DOHH2 (cell line): ENCODE results near the gene CDPF1.

ENCODE experiments used
- CTCF ChIP-seq: fragments of 200-600 bp; sonication (generic); IDR thresholded peaks from one replicate; pipeline ENCODE4 v1.5.1; 2014; ENCODE audit warnings: antibody characterized with exemption, mild to moderate bottlenecking, low read depth, low read length; ENCODE audit not compliant: poor library complexity, severe bottlenecking
- EZH2phosphoT487 ChIP-seq: fragments of 200-600 bp; sonication (generic); IDR thresholded peaks from 2 replicates; pipeline ENCODE4 v1.6.1; 2017; ENCODE audit warnings: borderline replicate concordance, mild to moderate bottlenecking, antibody characterized with exemption, low read length, moderate library complexity, mixed read lengths

DNA sequence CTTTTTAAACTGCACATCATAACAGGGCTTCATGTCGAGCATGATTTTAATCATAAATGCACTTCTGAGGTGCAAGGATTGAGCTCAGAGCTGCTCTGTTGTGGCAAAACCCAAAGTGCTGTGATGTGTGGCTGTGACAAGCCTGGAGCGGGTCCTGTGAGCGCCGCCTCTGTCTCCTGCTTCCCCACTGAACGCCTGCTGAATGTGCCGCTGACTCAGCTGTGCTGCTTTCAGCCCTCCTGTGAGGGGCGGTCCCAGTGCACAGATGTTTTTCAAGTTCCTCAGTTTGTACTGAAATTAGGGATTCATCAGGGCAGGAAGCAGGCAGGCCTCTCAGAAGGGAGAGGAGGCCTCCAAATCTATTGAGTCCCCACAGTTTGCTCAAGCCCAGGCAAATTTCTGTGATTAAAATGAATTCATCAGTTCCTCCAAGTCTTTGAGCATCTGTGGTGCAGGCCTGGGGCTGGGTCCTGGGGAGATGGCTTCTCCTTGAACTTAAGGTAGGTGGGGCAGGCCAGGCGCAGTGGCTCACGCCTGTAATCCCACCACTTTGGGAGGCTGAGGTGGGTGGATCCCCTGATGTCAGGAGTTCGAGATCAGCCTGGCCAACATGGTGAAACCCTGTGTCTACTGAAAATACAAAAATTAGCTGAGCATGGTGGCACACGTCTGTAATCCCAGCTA, 43.6 kb upstream of the CDPF1 start:
- TF ChIP-seq CTCF (no peak), EZH2phosphoT487 (no peak)
